Measurements from ENCODE around the gene NPC2.

The NPC2 gene

DNA sequence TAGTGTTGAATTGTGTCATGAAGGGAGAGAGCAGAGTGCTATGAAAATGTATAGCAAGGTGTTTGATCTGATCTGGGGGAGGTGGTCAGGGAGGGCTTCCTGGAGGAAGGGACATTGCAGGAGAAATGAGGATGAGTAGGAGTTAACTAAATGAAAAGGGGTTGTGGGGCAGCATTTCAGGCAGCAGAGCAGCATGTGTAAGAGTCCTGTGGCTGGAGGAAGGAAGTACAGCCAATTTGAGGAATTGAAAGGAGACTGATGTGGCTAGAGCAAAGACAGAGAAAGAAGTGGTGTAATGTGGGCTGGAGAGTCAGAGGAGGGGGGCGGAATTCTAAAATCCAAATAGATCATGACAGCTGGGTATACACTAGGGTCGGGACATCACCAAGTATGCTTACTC is 20.5 kb downstream of the NPC2 start:
- TF ChIP-seq, protein P1, sequence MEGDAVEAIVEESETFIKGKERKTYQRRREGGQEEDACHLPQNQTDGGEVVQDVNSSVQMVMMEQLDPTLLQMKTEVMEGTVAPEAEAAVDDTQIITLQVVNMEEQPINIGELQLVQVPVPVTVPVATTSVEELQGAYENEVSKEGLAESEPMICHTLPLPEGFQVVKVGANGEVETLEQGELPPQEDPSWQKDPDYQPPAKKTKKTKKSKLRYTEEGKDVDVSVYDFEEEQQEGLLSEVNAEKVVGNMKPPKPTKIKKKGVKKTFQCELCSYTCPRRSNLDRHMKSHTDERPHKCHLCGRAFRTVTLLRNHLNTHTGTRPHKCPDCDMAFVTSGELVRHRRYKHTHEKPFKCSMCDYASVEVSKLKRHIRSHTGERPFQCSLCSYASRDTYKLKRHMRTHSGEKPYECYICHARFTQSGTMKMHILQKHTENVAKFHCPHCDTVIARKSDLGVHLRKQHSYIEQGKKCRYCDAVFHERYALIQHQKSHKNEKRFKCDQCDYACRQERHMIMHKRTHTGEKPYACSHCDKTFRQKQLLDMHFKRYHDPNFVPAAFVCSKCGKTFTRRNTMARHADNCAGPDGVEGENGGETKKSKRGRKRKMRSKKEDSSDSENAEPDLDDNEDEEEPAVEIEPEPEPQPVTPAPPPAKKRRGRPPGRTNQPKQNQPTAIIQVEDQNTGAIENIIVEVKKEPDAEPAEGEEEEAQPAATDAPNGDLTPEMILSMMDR (conservative IDR thresholded peaks at IDR 0.05; ENCODE audit: low read length): no peak
- no peak overlapping the region for H3K4me3 ChIP-seq (ENCODE audit: low read length)
- DNase-seq (ENCODE audit: low read depth): no peak

DNA sequence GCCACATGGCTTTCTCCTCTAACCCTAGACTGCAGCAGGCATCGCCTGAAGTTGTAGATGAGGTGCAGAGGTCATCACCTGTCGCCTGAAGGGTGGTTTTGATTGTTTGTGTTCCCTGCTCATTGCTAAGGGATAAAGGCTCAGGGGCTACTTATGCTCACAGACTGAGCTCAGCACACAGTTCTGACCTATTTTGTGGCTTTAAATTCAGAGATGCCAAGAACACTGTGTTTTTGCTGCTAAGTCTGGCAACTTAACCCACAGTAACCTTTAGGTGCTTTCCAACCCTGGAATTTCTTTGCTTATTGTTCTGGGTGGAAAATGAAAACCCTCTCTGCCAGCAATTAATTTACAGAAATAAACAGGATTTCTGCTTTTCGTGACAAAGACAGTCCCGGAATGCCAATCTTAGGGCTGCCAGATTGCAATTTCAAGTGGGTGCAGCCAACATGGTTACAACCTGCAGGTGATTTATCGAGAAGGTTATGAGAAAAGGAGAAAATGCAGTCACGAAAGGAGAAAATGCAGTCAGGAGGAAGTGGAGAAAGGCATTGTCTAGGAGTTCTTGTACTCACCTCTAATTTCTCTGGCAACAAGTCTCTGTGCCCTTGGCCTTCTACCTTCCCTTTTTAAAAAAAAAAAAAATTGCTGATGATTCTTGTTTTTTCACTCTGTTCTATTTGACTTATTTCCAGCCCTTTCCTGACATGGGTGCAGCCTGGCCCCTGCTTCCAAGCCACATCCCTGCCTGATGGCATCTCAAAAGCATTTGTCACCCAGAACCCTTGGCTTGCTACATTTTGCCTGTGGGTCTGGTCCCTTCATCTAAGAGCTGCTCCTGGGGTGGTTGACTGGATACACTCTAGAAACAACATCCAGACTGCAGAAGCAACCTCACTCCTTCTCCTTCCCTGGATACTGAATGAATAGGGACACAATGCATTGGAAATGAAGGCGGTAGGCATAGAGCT is 23.3 kb downstream of the NPC2 start:
- H3K4me3 ChIP-seq (ENCODE audit: low read length): no peak overlapping the region
- TF ChIP-seq, protein P1 (conservative IDR thresholded peaks at IDR 0.05; ENCODE audit: low read length): no peak
- DNase-seq (ENCODE audit: low read depth): no peak

DNA sequence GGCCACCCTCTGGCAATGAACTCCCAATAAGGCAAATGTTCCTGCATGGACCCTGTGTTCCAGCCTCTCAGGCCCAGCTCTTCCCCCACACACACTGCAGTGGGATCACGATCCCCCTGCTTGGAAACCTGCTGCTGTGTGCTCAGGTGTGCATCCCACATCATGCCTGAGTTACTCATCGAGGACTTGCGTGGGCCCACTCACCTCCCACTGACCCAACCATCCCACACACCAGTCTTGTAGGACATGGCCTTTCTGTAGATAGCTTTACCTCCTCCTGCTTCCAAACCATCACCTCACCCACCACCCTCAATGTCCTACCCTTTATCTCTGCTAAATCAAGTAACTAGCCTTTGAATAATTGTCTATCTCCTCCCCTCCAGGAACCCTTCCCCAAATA is 24.6 kb downstream of the NPC2 start:
- no peak for DNase-seq (ENCODE audit: low read depth)
- no peak overlapping the region for H3K4me3 ChIP-seq (ENCODE audit: low read length)
- TF ChIP-seq, protein P1 (conservative IDR thresholded peaks at IDR 0.05; ENCODE audit: low read length): no peak

DNA sequence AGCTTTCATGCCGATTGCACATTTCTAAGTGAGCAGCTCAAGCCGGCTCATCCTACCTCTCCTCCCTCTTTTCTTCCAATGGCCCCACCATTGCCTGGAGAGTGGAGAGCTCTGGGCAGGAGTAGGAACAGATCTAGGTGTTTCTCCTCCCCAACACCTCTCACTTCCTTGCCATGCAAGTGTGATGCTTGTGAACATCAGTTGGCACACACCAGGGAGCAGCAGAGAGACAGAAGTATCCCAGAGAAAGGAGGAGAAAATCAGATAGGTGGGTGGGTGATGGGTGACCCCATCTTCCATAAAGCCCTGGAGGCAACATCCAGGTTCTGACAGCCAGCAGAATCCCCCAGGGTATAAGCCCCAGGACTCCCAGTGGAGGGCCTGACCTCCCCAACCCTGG is 27.8 kb downstream of the NPC2 start:
- no peak overlapping the region for H3K4me3 ChIP-seq (ENCODE audit: low read length)
- TF ChIP-seq, protein P1 (conservative IDR thresholded peaks at IDR 0.05; ENCODE audit: low read length): no peak
- no peak for DNase-seq (ENCODE audit: low read depth)

- no peak for DNase-seq (ENCODE audit: low read depth)
- TF ChIP-seq, protein P1 (conservative IDR thresholded peaks at IDR 0.05; ENCODE audit: low read length): no peak
- no peak overlapping the region for H3K4me3 ChIP-seq (ENCODE audit: low read length)
These were observed 28.3 kb downstream of the NPC2 start for GRCh38 chr14:74464785-74465184.

- TF ChIP-seq, protein P1 (conservative IDR thresholded peaks at IDR 0.05; ENCODE audit: low read length): no peak
- no peak for DNase-seq (ENCODE audit: low read depth)
- H3K4me3 ChIP-seq (ENCODE audit: low read length): no peak overlapping the region
These were observed 29.4 kb downstream of the NPC2 start for GRCh38 chr14:74463697-74464096.

DNA sequence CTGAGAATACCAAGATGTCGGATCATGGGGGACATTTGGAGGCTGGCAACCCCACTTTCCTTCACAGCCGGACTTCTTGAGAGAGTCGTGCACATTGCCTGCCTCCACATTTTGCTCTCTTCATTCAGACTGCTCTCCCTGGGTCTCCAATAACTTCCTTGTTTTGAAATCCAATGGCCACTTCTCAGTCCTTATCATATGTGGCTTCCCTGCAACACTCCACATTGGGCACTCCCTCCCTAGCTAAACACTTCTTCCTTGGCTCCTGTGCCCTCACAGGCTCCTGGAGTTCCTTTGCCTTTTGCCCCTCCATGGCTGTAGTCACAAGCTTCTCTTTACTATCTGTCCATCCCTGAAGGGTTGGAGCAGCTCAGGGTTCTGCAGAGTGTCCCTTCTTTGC is 30.1 kb downstream of the NPC2 start:
- DNase-seq (ENCODE audit: low read depth): no peak
- H3K4me3 ChIP-seq (ENCODE audit: low read length): no peak overlapping the region
- TF ChIP-seq, protein P1 (conservative IDR thresholded peaks at IDR 0.05; ENCODE audit: low read length): no peak
